Hepatocyte (in vitro differentiated cells): Measurements from ENCODE around the gene CASR. TPM values are rescaled to one million over a fixed set of nuclear protein-coding genes. Genes with fewer than 3 reads are reported as not detected.

ENCODE experiments used
- DNase-seq: peaks from one replicate; pipeline ENCODE4 v3.0.0-alpha.2; 2016; ENCODE audit warnings: low spot score
- H2AFZ ChIP-seq: fragments of 200-600 bp; sonication (generic); 2 replicates; pipeline ENCODE4 v1.6.0; 2016; ENCODE audit warnings: antibody characterized with exemption, mild to moderate bottlenecking
- H3K27ac ChIP-seq: fragments of 200-600 bp; sonication (generic); 2 replicates; pipeline ENCODE4 v1.5.1; 2016; ENCODE audit warnings: mild to moderate bottlenecking
- H3K27me3 ChIP-seq: fragments of 200-600 bp; sonication (generic); 2 replicates; pipeline ENCODE4 v1.6.1; 2016
- H3K36me3 ChIP-seq: fragments of 200-600 bp; sonication (generic); replicated peaks from 2 replicates; pipeline ENCODE4 v1.5.1; 2016; ENCODE audit warnings: low read depth; ENCODE audit not compliant: insufficient read depth
- H3K4me1 ChIP-seq: fragments of 200-600 bp; sonication (generic); 2 replicates; pipeline ENCODE4 v1.5.1; 2016; ENCODE audit warnings: mild to moderate bottlenecking, moderate library complexity; ENCODE audit not compliant: insufficient read depth
- H3K4me2 ChIP-seq: fragments of 200-600 bp; sonication (generic); 2 replicates; pipeline ENCODE4 v1.6.0; 2016
- H3K4me3 ChIP-seq: fragments of 200-600 bp; sonication (generic); 2 replicates; pipeline ENCODE4 v1.5.1; 2016; ENCODE audit warnings: mild to moderate bottlenecking
- H3K79me2 ChIP-seq: fragments of 200-600 bp; sonication (generic); 2 replicates; pipeline ENCODE4 v1.6.0; 2017; ENCODE audit warnings: mild to moderate bottlenecking
- H3K9me2 ChIP-seq: fragments of 200-600 bp; sonication (generic); replicated peaks from 2 replicates; pipeline ENCODE4 v1.6.0; 2017; ENCODE audit warnings: mild to moderate bottlenecking; ENCODE audit not compliant: insufficient read depth
- H3K9me3 ChIP-seq: fragments of 200-600 bp; sonication (generic); 2 replicates; pipeline ENCODE4 v1.5.1; 2016; ENCODE audit warnings: low read depth, mild to moderate bottlenecking
- H4K20me1 ChIP-seq: fragments of 200-600 bp; sonication (generic); 2 replicates; pipeline ENCODE4 v1.6.0; 2016; ENCODE audit warnings: mild to moderate bottlenecking; ENCODE audit not compliant: insufficient read depth, poor library complexity, severe bottlenecking
- CTCF ChIP-seq: fragments of 200-600 bp; sonication (generic); IDR thresholded peaks from 2 replicates; pipeline ENCODE4 v1.5.1; 2016; ENCODE audit warnings: antibody characterized with exemption, mild to moderate bottlenecking; ENCODE audit not compliant: poor library complexity
- EZH2 ChIP-seq: fragments of 200-600 bp; sonication (generic); IDR thresholded peaks from 2 replicates; pipeline ENCODE4 v1.6.1; 2016; ENCODE audit warnings: antibody characterized with exemption, mild to moderate bottlenecking, borderline replicate concordance
- EZH2phosphoT487 ChIP-seq: fragments of 200-600 bp; sonication (generic); IDR thresholded peaks from one replicate; pipeline ENCODE4 v1.6.1; 2018; ENCODE audit warnings: antibody characterized with exemption, mild to moderate bottlenecking, low read depth, moderate library complexity; ENCODE audit not compliant: unreplicated experiment, severe bottlenecking
- WGBS: methylation state at CpG from one replicate; pipeline ENCODE4 v1.1.6; 2016; ENCODE audit warnings: low lambda C conversion rate; ENCODE audit errors: missing lambda C conversion rate; 5-methylcytosine and 5-hydroxymethylcytosine counted together
- polyA plus RNA-seq: library from polyadenylated mRNA; unstranded; fragments of >200 nt; fragmentation: Nextera tagmentation; extraction: Ambion mirVana; gene quantifications from 2 replicates; pipeline ENCODE4 v1.2.1, GENCODE V29; 2016
- total RNA-seq: library from RNA; depleted of rRNA; stranded (reverse); fragments of >200 nt; gene quantifications from 2 replicates; pipeline ENCODE4 v1.2.3, GENCODE V29; 2014

CASR gene
- total and polyA plus RNA-seq, 2 experiments from 2014 or later: 0.18 to 0.37 TPM

- H3K36me3 ChIP-seq: no peaks in the 10 kb centered on the region
- WGBS: 72% methylated on average over 2 of the region's 2 CpGs
- no peak for DNase-seq
- no peak overlapping the region for H3K4me2 ChIP-seq
- no peaks in the 10 kb centered on the region for H3K4me1 ChIP-seq
- H3K9me3 ChIP-seq: no peaks in the 10 kb centered on the region
- H3K27me3 ChIP-seq: no peaks in the 10 kb centered on the region
- H2AFZ ChIP-seq: no peak overlapping the region
- H3K27ac ChIP-seq: peak overlapping the region; percentile 72
- H3K79me2 ChIP-seq: no peaks in the 10 kb centered on the region
- no peak overlapping the region for H3K4me3 ChIP-seq
- H4K20me1 ChIP-seq: no peaks in the 10 kb centered on the region
- TF ChIP-seq EZH2phosphoT487: no peak
- TF ChIP-seq EZH2: no peak
- TF ChIP-seq CTCF: no peak
- H3K9me2 ChIP-seq: no peaks in the 10 kb centered on the region
Measured at GRCh38 chr3:122314228-122314876, 130.9 kb downstream of the CASR start.

- H3K79me2 ChIP-seq: no peaks in the 10 kb centered on the region
- 67% methylated on average over 4 of the region's 4 CpGs for WGBS
- no peak overlapping the region for H3K4me3 ChIP-seq
- no peaks in the 10 kb centered on the region for H4K20me1 ChIP-seq
- no peak for DNase-seq
- H3K27me3 ChIP-seq: no peaks in the 10 kb centered on the region
- no peaks in the 10 kb centered on the region for H3K9me3 ChIP-seq
- H2AFZ ChIP-seq: no peak overlapping the region
- no peak overlapping the region for H3K27ac ChIP-seq
- H3K9me2 ChIP-seq: no peaks in the 10 kb centered on the region
- no peak for TF ChIP-seq CTCF
- no peak for TF ChIP-seq EZH2phosphoT487
- TF ChIP-seq EZH2: no peak
- H3K4me2 ChIP-seq: no peak overlapping the region
- H3K4me1 ChIP-seq: no peaks in the 10 kb centered on the region
- no peaks in the 10 kb centered on the region for H3K36me3 ChIP-seq
Measured at GRCh38 chr3:122315619-122316018, 132.2 kb downstream of the CASR start.

GRCh38 chr3:122316368-122316767 is 132.9 kb downstream of the CASR start:
- WGBS: 74% methylated on average over 5 of the region's 5 CpGs
- H3K36me3 ChIP-seq: no peaks in the 10 kb centered on the region
- no peak for TF ChIP-seq EZH2phosphoT487
- TF ChIP-seq EZH2: no peak
- TF ChIP-seq CTCF: no peak

GRCh38 chr3:122318620-122319019 is 135.2 kb downstream of the CASR start:
- H3K27me3 ChIP-seq: no peaks in the 10 kb centered on the region
- no peaks in the 10 kb centered on the region for H3K9me3 ChIP-seq
- no peaks in the 10 kb centered on the region for H3K79me2 ChIP-seq
- no peaks in the 10 kb centered on the region for H3K9me2 ChIP-seq
- H3K27ac ChIP-seq: no peak overlapping the region
- TF ChIP-seq EZH2phosphoT487 (no peak), EZH2 (no peak)
- no peak overlapping the region for H3K4me2 ChIP-seq
- no peaks in the 10 kb centered on the region for H3K4me1 ChIP-seq
- no peak for DNase-seq
- WGBS: 97% methylated on average over 2 of the region's 2 CpGs
- no peak overlapping the region for H2AFZ ChIP-seq
- no peaks in the 10 kb centered on the region for H3K36me3 ChIP-seq
- H3K4me3 ChIP-seq: no peak overlapping the region
- no peaks in the 10 kb centered on the region for H4K20me1 ChIP-seq

More at GRCh38 chr3:122316368-122316767, 132.9 kb downstream of the CASR start:
- Histone ChIP-seq H3K79me2 (no peaks in the 10 kb centered on the region), H3K27ac (no peak overlapping the region), H3K4me2 (no peak overlapping the region), H3K4me3 (no peak overlapping the region), H2AFZ (no peak overlapping the region), H4K20me1 (no peaks in the 10 kb centered on the region), H3K4me1 (no peaks in the 10 kb centered on the region), H3K9me2 (no peaks in the 10 kb centered on the region), H3K27me3 (no peaks in the 10 kb centered on the region), H3K9me3 (no peaks in the 10 kb centered on the region)
- DNase-seq: no peak
